Cardiac ventricle fibroblast (primary cell): ENCODE data around the gene TSSK3. TPM values are rescaled to one million over a fixed set of nuclear protein-coding genes. Genes with fewer than 3 reads are reported as not detected.

Source experiments
- total RNA-seq: library from RNA; depleted of rRNA; stranded (reverse); fragments of >200 nt; gene quantifications from 2 replicates; pipeline ENCODE4 v1.2.3, GENCODE V29; 2015

TSSK3 gene, protein sequence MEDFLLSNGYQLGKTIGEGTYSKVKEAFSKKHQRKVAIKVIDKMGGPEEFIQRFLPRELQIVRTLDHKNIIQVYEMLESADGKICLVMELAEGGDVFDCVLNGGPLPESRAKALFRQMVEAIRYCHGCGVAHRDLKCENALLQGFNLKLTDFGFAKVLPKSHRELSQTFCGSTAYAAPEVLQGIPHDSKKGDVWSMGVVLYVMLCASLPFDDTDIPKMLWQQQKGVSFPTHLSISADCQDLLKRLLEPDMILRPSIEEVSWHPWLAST
- not detected in 2 replicates for total RNA-seq

DNA sequence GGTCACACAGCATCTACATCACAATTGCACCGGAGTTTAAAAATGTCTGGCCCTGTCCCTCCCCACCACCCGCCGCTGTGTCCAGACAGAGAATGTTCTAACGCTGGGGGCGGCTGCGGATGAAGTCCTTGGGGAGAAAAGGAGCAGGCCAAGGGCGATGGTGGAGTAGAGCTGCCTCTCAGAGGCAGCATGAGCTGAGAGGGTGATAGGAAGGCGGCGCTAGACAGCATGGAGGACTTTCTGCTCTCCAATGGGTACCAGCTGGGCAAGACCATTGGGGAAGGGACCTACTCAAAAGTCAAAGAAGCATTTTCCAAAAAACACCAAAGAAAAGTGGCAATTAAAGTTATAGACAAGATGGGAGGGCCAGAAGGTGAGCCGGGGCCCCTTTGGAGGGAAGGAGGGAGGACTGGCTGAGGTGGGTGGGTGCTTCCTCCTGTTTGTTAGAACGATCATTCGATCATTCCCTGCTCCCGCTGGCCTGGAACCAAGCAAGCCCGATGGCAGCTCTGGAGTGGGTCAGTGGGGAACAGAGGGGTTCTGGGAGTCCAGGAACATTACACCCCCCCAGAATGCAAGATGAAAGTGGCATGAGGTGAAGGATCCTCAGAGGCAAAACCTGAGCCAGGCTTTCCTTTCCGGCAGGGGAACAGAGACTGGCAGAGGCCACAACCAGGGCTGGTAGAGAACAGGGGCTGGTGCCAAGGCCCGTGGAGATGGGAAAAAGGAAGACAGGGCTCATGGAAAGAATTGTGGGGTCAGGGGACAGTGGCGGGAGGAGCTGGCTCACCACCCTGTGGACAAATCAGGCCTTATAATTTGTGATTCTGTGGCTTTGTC, at the start of gene TSSK3, which contains the start of gene FAM229A:
TSS of gene TSSK3 (plus strand) at position 66 of the 840 bp plus-strand sequence. CDS start at position 229, 163 bp downstream.
TSS of gene FAM229A (minus strand) at position 12 of the 840 bp plus-strand sequence. CDS start 394 bp downstream, outside the sequence.

DNA sequence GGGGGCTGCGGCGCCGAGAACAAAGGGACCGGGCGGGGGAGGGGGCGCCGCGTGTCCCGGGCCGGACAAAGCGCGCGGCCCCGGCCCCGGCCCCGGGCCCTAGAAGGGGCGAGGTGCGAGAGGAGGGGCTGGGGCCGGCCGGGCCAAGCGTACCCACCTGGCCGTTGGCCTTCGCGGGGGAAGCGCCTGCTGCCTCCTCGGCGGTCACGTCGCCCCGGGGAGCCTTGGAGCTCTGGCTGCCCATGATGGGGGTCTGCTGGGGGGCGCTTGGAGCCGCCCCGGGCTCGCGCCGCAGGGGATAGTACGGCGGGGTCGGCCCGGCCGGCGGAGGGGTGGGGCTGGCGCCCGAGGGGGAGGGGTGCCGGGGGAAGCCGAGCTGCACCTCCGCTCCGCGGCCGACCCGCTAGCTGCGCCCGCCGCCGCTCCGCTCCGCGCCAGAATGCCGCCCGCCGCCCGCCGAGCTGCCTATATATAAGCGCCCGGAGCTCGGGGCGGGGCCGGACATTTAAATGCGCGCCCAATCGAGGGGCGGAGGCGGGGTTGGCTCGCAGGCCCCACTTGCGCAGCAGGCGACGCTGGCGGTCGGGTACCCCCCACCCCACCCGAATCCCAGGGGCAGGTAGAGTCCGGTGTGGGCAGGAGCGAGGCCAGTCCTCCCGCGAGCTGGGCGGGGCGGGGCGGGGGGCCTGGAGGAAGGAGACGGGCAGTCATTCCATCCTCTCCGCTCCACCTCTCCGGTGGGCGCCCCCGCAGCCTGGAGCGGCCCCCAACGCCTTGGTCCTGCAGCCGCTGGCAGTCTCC, 26.3 kb upstream of the TSSK3 start, which contains the start of gene MARCKSL1:
TSS of gene MARCKSL1 (minus strand) at position 444 of the 801 bp plus-strand sequence. CDS start at position 244, 200 bp downstream.

DNA sequence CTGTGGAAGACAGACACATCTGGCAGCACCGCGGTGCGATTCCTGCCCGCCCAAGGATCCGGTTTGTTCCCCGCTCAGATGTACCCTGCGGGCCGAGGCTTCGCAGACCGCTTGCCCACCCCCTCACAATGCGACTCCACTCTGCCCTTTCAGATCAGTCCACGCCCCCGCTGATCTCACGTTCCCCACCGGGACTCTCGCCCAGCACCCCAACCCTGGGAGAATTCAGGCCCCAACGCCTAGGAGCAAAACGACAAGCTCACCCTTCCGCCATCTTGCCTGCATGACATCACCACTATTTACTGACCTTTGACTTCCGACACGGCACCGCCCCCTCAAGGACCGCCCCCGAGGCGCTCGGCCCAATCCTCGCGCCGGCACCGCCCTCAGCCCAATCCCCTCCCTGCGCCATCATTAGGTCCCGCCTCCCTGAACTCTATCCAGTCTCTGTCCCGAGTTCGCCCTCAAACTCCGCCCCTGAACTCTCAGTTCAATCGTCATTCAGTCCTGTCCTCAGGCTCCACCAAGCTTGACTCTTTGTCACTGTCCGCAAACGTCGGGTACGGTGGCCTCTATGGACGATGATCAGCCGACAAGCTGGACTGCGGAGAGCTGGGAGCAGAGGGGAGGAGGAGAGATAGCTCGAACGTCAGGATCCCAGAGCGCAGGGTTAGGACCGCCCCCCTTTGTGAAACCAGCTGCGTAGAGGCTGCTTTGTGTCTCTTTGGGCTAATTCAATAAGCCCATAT, 32.0 kb downstream of the TSSK3 start, which contains the start of gene BSDC1:
TSS of gene BSDC1 (minus strand) at position 301 of the 749 bp plus-strand sequence. CDS start at position 274, 27 bp downstream.

Other genes with a start within 250 kb of the TSSK3 start
- gene TXLNA, start 182.9 kb upstream of the TSSK3 start, total RNA-seq = 56.6 and 59.5 TPM in 2 replicates
- gene CCDC28B, start 161.9 kb upstream of the TSSK3 start, total RNA-seq = 6.2 and 12.8 TPM in 2 replicates
- 0.59 and 0.87 TPM in 2 replicates for gene IQCC, start 156.9 kb upstream of the TSSK3 start, total RNA-seq
- not detected in 2 replicates for gene DCDC2B, start 153.4 kb upstream of the TSSK3 start, total RNA-seq
- 8.3 and 9.6 TPM in 2 replicates for gene TMEM234, start 140.2 kb upstream of the TSSK3 start, total RNA-seq
- 187 and 195 TPM in 2 replicates for gene EIF3I, start 140.1 kb upstream of the TSSK3 start, total RNA-seq
- gene FAM167B, start 115.3 kb upstream of the TSSK3 start, total RNA-seq = 0.44 and 0.54 TPM in 2 replicates
- gene LCK, start 111.3 kb upstream of the TSSK3 start, total RNA-seq = not detected in 2 replicates
- 46.2 and 46.7 TPM in 2 replicates for gene HDAC1, start 70.5 kb upstream of the TSSK3 start, total RNA-seq
- 419 and 469 TPM in 2 replicates for gene MARCKSL1, start 26.3 kb upstream of the TSSK3 start, total RNA-seq
- gene FAM229A, start 54 bp upstream of the TSSK3 start, total RNA-seq = 2.7 and 4.1 TPM in 2 replicates
- gene BSDC1, start 31.9 kb downstream of the TSSK3 start, total RNA-seq = 40.3 and 45.5 TPM in 2 replicates
- not detected in 2 replicates for gene ZBTB8B, start 102.5 kb downstream of the TSSK3 start, total RNA-seq
- 4.7 and 5.2 TPM in 2 replicates for gene ZBTB8A, start 176.9 kb downstream of the TSSK3 start, total RNA-seq